ENCODE data around the gene POMGNT2.

Gene POMGNT2

GRCh38 chr3:43077707-43078106, 28.2 kb downstream of the POMGNT2 start:
- ChIA-PET CTCF (no interaction called here), POLR2A (no interaction called here)
- DNase-seq (ENCODE audit: extremely low spot score), result no peak
- TF ChIP-seq TARDBP (IDR thresholded peaks at IDR 0.05) (no peak), ELF4 (IDR thresholded peaks at IDR 0.05) (no peak), LEF1 (IDR thresholded peaks at IDR 0.05; ENCODE audit: borderline replicate concordance) (no peak), CTBP1 (IDR thresholded peaks at IDR 0.05; ENCODE audit: borderline replicate concordance) (no peak), FOXM1 (IDR thresholded peaks at IDR 0.05; ENCODE audit: borderline replicate concordance) (no peak), BHLHE40 (IDR thresholded peaks at IDR 0.05; ENCODE audit: borderline replicate concordance) (no peak), SUZ12 (IDR thresholded peaks at IDR 0.05) (no peak), FOXA1 (IDR thresholded peaks at IDR 0.05) (no peak), FOXK2 (IDR thresholded peaks at IDR 0.05) (no peak), ARNT (IDR thresholded peaks at IDR 0.05) (no peak), SP1 (IDR thresholded peaks at IDR 0.05) (no peak), HDGF (IDR thresholded peaks at IDR 0.05; ENCODE audit: borderline replicate concordance) (no peak), NFRKB (IDR thresholded peaks at IDR 0.05) (no peak), ZNF384 (IDR thresholded peaks at IDR 0.05) (no peak)
- TF ChIP-seq, protein P1, sequence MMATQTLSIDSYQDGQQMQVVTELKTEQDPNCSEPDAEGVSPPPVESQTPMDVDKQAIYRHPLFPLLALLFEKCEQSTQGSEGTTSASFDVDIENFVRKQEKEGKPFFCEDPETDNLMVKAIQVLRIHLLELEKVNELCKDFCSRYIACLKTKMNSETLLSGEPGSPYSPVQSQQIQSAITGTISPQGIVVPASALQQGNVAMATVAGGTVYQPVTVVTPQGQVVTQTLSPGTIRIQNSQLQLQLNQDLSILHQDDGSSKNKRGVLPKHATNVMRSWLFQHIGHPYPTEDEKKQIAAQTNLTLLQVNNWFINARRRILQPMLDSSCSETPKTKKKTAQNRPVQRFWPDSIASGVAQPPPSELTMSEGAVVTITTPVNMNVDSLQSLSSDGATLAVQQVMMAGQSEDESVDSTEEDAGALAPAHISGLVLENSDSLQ (IDR thresholded peaks at IDR 0.05), result no peak

- no peak for DNase-seq (ENCODE audit: extremely low spot score)
- CTCF ChIA-PET, result no interaction called here
- TF ChIP-seq ZNF384 (IDR thresholded peaks at IDR 0.05) (no peak), FOXK2 (IDR thresholded peaks at IDR 0.05) (no peak), ELF4 (IDR thresholded peaks at IDR 0.05) (no peak), FOXA1 (IDR thresholded peaks at IDR 0.05) (no peak), LEF1 (IDR thresholded peaks at IDR 0.05; ENCODE audit: borderline replicate concordance) (no peak)
- TF ChIP-seq, protein P1 (IDR thresholded peaks at IDR 0.05), result no peak
- POLR2A ChIA-PET, result no interaction called here
Measured at GRCh38 chr3:43077261-43077660, 28.6 kb downstream of the POMGNT2 start.

DNA sequence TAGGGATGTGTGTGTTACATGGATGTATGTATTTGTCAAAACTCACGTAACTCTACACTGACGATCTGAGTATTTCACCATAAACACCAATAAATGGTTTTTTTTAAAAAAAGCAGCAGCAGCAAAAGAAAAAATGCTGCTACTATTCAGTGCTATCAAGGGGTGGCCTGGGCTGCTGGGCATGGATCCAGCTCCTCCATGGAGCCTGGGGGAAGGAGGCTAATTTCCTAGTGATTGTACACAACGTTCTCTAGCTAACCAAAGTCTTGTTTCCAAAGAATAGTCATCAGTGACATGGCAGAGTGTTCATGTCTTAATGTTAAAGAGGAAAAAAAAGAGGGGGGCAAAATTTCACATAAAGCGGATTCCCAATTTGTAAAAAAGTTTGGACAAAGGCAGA, 29.0 kb downstream of the POMGNT2 start:
- ChIA-PET POLR2A (no interaction called here), CTCF (no interaction called here)
- TF ChIP-seq TARDBP (IDR thresholded peaks at IDR 0.05), result no peak
- TF ChIP-seq FOXK2 (IDR thresholded peaks at IDR 0.05), result no peak
- TF ChIP-seq L3MBTL2 (conservative IDR thresholded peaks at IDR 0.05), result no peak
- TF ChIP-seq SP1 (IDR thresholded peaks at IDR 0.05), result no peak
- TF ChIP-seq LEF1 (IDR thresholded peaks at IDR 0.05; ENCODE audit: borderline replicate concordance), result no peak
- no peak for TF ChIP-seq HDGF (IDR thresholded peaks at IDR 0.05; ENCODE audit: borderline replicate concordance)
- TF ChIP-seq FOXM1 (IDR thresholded peaks at IDR 0.05; ENCODE audit: borderline replicate concordance), result no peak
- no peak for TF ChIP-seq CTBP1 (IDR thresholded peaks at IDR 0.05; ENCODE audit: borderline replicate concordance)
- TF ChIP-seq FOXA1 (IDR thresholded peaks at IDR 0.05), result no peak
- TF ChIP-seq, protein P1 (IDR thresholded peaks at IDR 0.05), result no peak
- TF ChIP-seq SUZ12 (IDR thresholded peaks at IDR 0.05), result no peak
- TF ChIP-seq BHLHE40 (IDR thresholded peaks at IDR 0.05; ENCODE audit: borderline replicate concordance), result no peak
- DNase-seq (ENCODE audit: extremely low spot score), result no peak

GRCh38 chr3:43075904-43076661, 29.8 kb downstream of the POMGNT2 start:
- ChIA-PET CTCF (no interaction called here), POLR2A (no interaction called here)
- DNase-seq (ENCODE audit: extremely low spot score), result no peak
- no peak for TF ChIP-seq CTBP1 (IDR thresholded peaks at IDR 0.05; ENCODE audit: borderline replicate concordance)

GRCh38 chr3:43074901-43075689, 30.8 kb downstream of the POMGNT2 start:
- ChIA-PET POLR2A (no interaction called here), CTCF (no interaction called here)
- no peak for DNase-seq (ENCODE audit: extremely low spot score)
- TF ChIP-seq FOXA1 (IDR thresholded peaks at IDR 0.05) (no peak), LEF1 (IDR thresholded peaks at IDR 0.05; ENCODE audit: borderline replicate concordance) (no peak), CTBP1 (IDR thresholded peaks at IDR 0.05; ENCODE audit: borderline replicate concordance) (no peak), SP1 (IDR thresholded peaks at IDR 0.05) (no peak), FOXM1 (IDR thresholded peaks at IDR 0.05; ENCODE audit: borderline replicate concordance) (no peak), ARNT (IDR thresholded peaks at IDR 0.05) (no peak), HDGF (IDR thresholded peaks at IDR 0.05; ENCODE audit: borderline replicate concordance) (no peak), ELF4 (IDR thresholded peaks at IDR 0.05) (no peak), TARDBP (IDR thresholded peaks at IDR 0.05) (no peak), BHLHE40 (IDR thresholded peaks at IDR 0.05; ENCODE audit: borderline replicate concordance) (no peak), ZNF384 (IDR thresholded peaks at IDR 0.05) (no peak), L3MBTL2 (conservative IDR thresholded peaks at IDR 0.05) (no peak), FOXK2 (IDR thresholded peaks at IDR 0.05) (no peak), SUZ12 (IDR thresholded peaks at IDR 0.05) (no peak), NFRKB (IDR thresholded peaks at IDR 0.05) (no peak)
- TF ChIP-seq, protein P1 (IDR thresholded peaks at IDR 0.05), result no peak

All from HEK293T (cell line).